Skeletal muscle tissue (tissue), 4 donors: ENCODE data around the gene C11orf87. TPM values are rescaled to one million over a fixed set of nuclear protein-coding genes. Genes with fewer than 3 reads are reported as not detected.

Source experiments
- H3K27ac ChIP-seq: one replicate; pipeline ENCODE4 v1.7.0; 2013; ENCODE audit warnings: mild to moderate bottlenecking, low read depth, low read length, inconsistent platforms
- H3K27me3 ChIP-seq, 3 donors: one replicate each; pipeline ENCODE4 v1.7.0; 2013; ENCODE audit warnings: low read length in 3 of 3; ENCODE audit not compliant: control insufficient read depth in 3 of 3, insufficient read depth in 3 of 3
- H3K36me3 ChIP-seq, 3 donors: one replicate each; pipeline ENCODE4 v1.7.0; 2013; ENCODE audit warnings: low read length in 3 of 3; ENCODE audit not compliant: control insufficient read depth in 3 of 3, insufficient read depth in 3 of 3
- H3K4me1 ChIP-seq, 3 donors: one replicate each; pipeline ENCODE4 v1.7.0; 2013; ENCODE audit warnings: low read length in 3 of 3, mild to moderate bottlenecking in 3 of 3; ENCODE audit not compliant: control insufficient read depth in 3 of 3, insufficient read depth in 3 of 3
- H3K4me3 ChIP-seq, 3 donors: one replicate each; pipeline ENCODE4 v1.7.0; 2013; ENCODE audit warnings: low read length in 3 of 3
- H3K9ac ChIP-seq, 3 donors: one replicate each; pipeline ENCODE4 v1.7.0; 2013; ENCODE audit warnings: low read length in 3 of 3, mild to moderate bottlenecking in 3 of 3, moderate library complexity in 2 of 3, low read depth in 1 of 3
- H3K9me3 ChIP-seq, 3 donors: one replicate each; pipeline ENCODE4 v1.7.0; 2013; ENCODE audit warnings: low read length in 3 of 3; ENCODE audit not compliant: control insufficient read depth in 3 of 3
- total RNA-seq: library from RNA; depleted of rRNA; stranded (reverse); fragments of >200 nt; gene quantifications from one replicate; pipeline ENCODE4 v1.2.3, GENCODE V29; 2014
- donor health status: Osteomylitis.

Gene C11orf87
- total RNA-seq, 1 donor from 2014 or later, result 0.52 TPM

GRCh38 chr11:109435121-109435742 lies 13.2 kb downstream of the C11orf87 start:
- H3K27me3 ChIP-seq, result no peaks in the 10 kb centered on the region
- no peaks in the 10 kb centered on the region for H3K4me1 ChIP-seq

GRCh38 chr11:109439684-109440083 lies 17.7 kb downstream of the C11orf87 start:
- Histone ChIP-seq H3K4me3 (no peak overlapping the region), H3K9me3 (no peaks in the 10 kb centered on the region), H3K9ac (no peak overlapping the region), H3K27me3 (no peaks in the 10 kb centered on the region), H3K4me1 (no peaks in the 10 kb centered on the region), H3K27ac (no peak overlapping the region), H3K36me3 (no peaks in the 10 kb centered on the region)

More at GRCh38 chr11:109435121-109435742, 13.2 kb downstream of the C11orf87 start:
- no peaks in the 10 kb centered on the region for H3K9me3 ChIP-seq
- no peak overlapping the region for H3K4me3 ChIP-seq
- H3K27ac ChIP-seq, result no peak overlapping the region
- H3K36me3 ChIP-seq, result no peaks in the 10 kb centered on the region
- no peak overlapping the region for H3K9ac ChIP-seq

- no peak overlapping the region for H3K27ac ChIP-seq
- no peaks in the 10 kb centered on the region for H3K27me3 ChIP-seq
- no peaks in the 10 kb centered on the region for H3K9me3 ChIP-seq
- no peak overlapping the region for H3K9ac ChIP-seq
- no peaks in the 10 kb centered on the region for H3K36me3 ChIP-seq
- no peaks in the 10 kb centered on the region for H3K4me1 ChIP-seq
- H3K4me3 ChIP-seq, result no peak overlapping the region
These were observed 21.1 kb downstream of the C11orf87 start for GRCh38 chr11:109443052-109443451.

- Histone ChIP-seq H3K27ac (no peak overlapping the region), H3K4me3 (no peak overlapping the region), H3K4me1 (no peaks in the 10 kb centered on the region), H3K9ac (no peak overlapping the region), H3K9me3 (no peaks in the 10 kb centered on the region), H3K27me3 (no peaks in the 10 kb centered on the region), H3K36me3 (no peaks in the 10 kb centered on the region)
These were observed 32.9 kb downstream of the C11orf87 start for GRCh38 chr11:109454857-109455256.
